OCI-LY3 (cell line): ENCODE data around the gene DOCK4.

Source experiments
- CTCF ChIP-seq: fragments of 200-600, 300-600 bp; sonication (generic); IDR thresholded peaks from 2 replicates; pipeline ENCODE4 v1.5.1; 2014; ENCODE audit warnings: antibody characterized with exemption, low read length, low read depth
- EZH2phosphoT487 ChIP-seq: fragments of 200-600 bp; shearing (Covaris generic); IDR thresholded peaks from 2 replicates; pipeline ENCODE4 v1.6.1; 2018; ENCODE audit warnings: antibody characterized with exemption, mixed run types, low read depth

- TF ChIP-seq CTCF (no peak), EZH2phosphoT487 (no peak)
Measured at GRCh38 chr7:111788286-111789047, 417.7 kb downstream of the DOCK4 start.
